ENCODE results near the gene MXRA5. TPM values are rescaled to one million over a fixed set of nuclear protein-coding genes. Genes with fewer than 3 reads are reported as not detected.
A peak's percentile ranks its signal among the peaks of the same experiment; 100 is the strongest.
"Not testable (repeated sequence)": the region's sequence is repeated elsewhere in the genome, so short reads cannot be mapped to it uniquely, and the experiment has no call there.

MXRA5 gene
- total and polyA plus RNA-seq, 3 experiments from 2014 or later: not detected

GRCh38 chrX:3351276-3351675 lies 4.8 kb upstream of the MXRA5 start:
- POLR2A ChIA-PET: no interaction called here
- no peaks in the 10 kb centered on the region for H3K36me3 Mint-ChIP-seq

GRCh38 chrX:3348191-3348590 lies 1.7 kb upstream of the MXRA5 start:
- Histone ChIP-seq H3K27me3 (ENCODE audit: insufficient read depth, low read length, poor library complexity, severe bottlenecking) (no peaks in the 10 kb centered on the region), H3K36me3 (ENCODE audit: insufficient read depth, low read length) (no peaks in the 10 kb centered on the region), H3K4me3 (ENCODE audit: low read length) (no peak overlapping the region), H3K27ac (ENCODE audit: low read depth, low read length) (no peak overlapping the region), H3K4me1 (ENCODE audit: insufficient read depth, low read length) (no peaks in the 10 kb centered on the region), H3K9me3 (ENCODE audit: low read length) (no peaks in the 10 kb centered on the region)
- no peak overlapping the region for H3K27ac Mint-ChIP-seq
- POLR2A ChIA-PET: no interaction called here
- CTCF ChIA-PET: no interaction called here
- H3K9me3 Mint-ChIP-seq: peaks cover 0 to 22% (median 7%) of the 10 kb centered on the region in 5 donors
- H3K4me3 Mint-ChIP-seq: no peak overlapping the region
- DNase-seq: no peak
- H3K4me1 Mint-ChIP-seq: no peaks in the 10 kb centered on the region
- H3K36me3 Mint-ChIP-seq: no peaks in the 10 kb centered on the region
- peaks cover 13 to 16% of the 10 kb centered on the region in 2 donors for H3K27me3 Mint-ChIP-seq

More at GRCh38 chrX:3351276-3351675, 4.8 kb upstream of the MXRA5 start:
- Histone ChIP-seq H3K4me1 (ENCODE audit: insufficient read depth, low read length) (no peaks in the 10 kb centered on the region), H3K9me3 (ENCODE audit: low read length) (no peaks in the 10 kb centered on the region), H3K36me3 (ENCODE audit: insufficient read depth, low read length) (no peaks in the 10 kb centered on the region), H3K27me3 (ENCODE audit: insufficient read depth, low read length, poor library complexity, severe bottlenecking) (no peaks in the 10 kb centered on the region), H3K27ac (ENCODE audit: low read depth, low read length) (no peak overlapping the region), H3K4me3 (ENCODE audit: low read length) (no peak overlapping the region)
- CTCF ChIA-PET: no interaction called here
- Mint-ChIP-seq H3K9me3 (peaks cover 0 to 11% (median 7%) of the 10 kb centered on the region in 5 donors), H3K27me3 (peaks cover 1 to 4% of the 10 kb centered on the region in 2 donors), H3K4me3 (no peak overlapping the region), H3K27ac (no peak overlapping the region), H3K4me1 (no peaks in the 10 kb centered on the region)
- DNase-seq: no peak

GRCh38 chrX:3345281-3346191 lies 916 bp downstream of the MXRA5 start:
- Mint-ChIP-seq H3K4me3 (no peak overlapping the region), H3K27ac (no peak overlapping the region), H3K9me3 (peaks cover 0 to 22% (median 7%) of the 10 kb centered on the region in 5 donors), H3K4me1 (no peaks in the 10 kb centered on the region), H3K27me3 (peaks cover 13 to 21% of the 10 kb centered on the region in 2 donors), H3K36me3 (no peaks in the 10 kb centered on the region)
- Histone ChIP-seq H3K4me3 (ENCODE audit: low read length) (no peak overlapping the region), H3K36me3 (ENCODE audit: insufficient read depth, low read length) (no peaks in the 10 kb centered on the region), H3K9me3 (ENCODE audit: low read length) (no peaks in the 10 kb centered on the region), H3K27me3 (ENCODE audit: insufficient read depth, low read length, poor library complexity, severe bottlenecking) (no peaks in the 10 kb centered on the region), H3K4me1 (ENCODE audit: insufficient read depth, low read length) (no peaks in the 10 kb centered on the region), H3K27ac (ENCODE audit: low read depth, low read length) (no peak overlapping the region)
- no peak for DNase-seq
- ChIA-PET CTCF (no interaction called here), POLR2A (no interaction called here)

- POLR2A ChIA-PET, H3K4me1 Mint-ChIP-seq, CTCF ChIA-PET: not testable (repeated sequence)
These were observed 2.9 kb downstream of the MXRA5 start for GRCh38 chrX:3343569-3343968.

GRCh38 chrX:3340016-3340415 lies 6.4 kb downstream of the MXRA5 start:
- Mint-ChIP-seq H3K36me3 (no peaks in the 10 kb centered on the region), H3K27ac (no peak overlapping the region), H3K4me1 (no peaks in the 10 kb centered on the region), H3K9me3 (peaks cover 0 to 11% (median 2%) of the 10 kb centered on the region in 5 donors), H3K4me3 (no peak overlapping the region), H3K27me3 (peaks cover 9 to 13% of the 10 kb centered on the region in 2 donors)
- DNase-seq: no peak
- Histone ChIP-seq H3K4me3 (ENCODE audit: low read length) (no peak overlapping the region), H3K36me3 (ENCODE audit: insufficient read depth, low read length) (no peaks in the 10 kb centered on the region), H3K27me3 (ENCODE audit: insufficient read depth, low read length, poor library complexity, severe bottlenecking) (no peaks in the 10 kb centered on the region), H3K9me3 (ENCODE audit: low read length) (no peaks in the 10 kb centered on the region), H3K27ac (ENCODE audit: low read depth, low read length) (no peak overlapping the region), H3K4me1 (ENCODE audit: insufficient read depth, low read length) (no peaks in the 10 kb centered on the region)
- ChIA-PET CTCF (no interaction called here), POLR2A (no interaction called here)

More at GRCh38 chrX:3343569-3343968, 2.9 kb downstream of the MXRA5 start:
- not testable (repeated sequence) for H3K36me3 ChIP-seq (ENCODE audit: insufficient read depth, low read length); H3K9me3 ChIP-seq (ENCODE audit: low read length); H3K27ac ChIP-seq (ENCODE audit: low read depth, low read length); H3K4me3 Mint-ChIP-seq; H3K4me3 ChIP-seq (ENCODE audit: low read length); H3K27me3 ChIP-seq (ENCODE audit: insufficient read depth, low read length, poor library complexity, severe bottlenecking); H3K27ac Mint-ChIP-seq; H3K4me1 ChIP-seq (ENCODE audit: insufficient read depth, low read length); DNase-seq; H3K36me3 Mint-ChIP-seq
- Mint-ChIP-seq H3K27me3 (peaks cover 12 to 21% of the 10 kb centered on the region in 2 donors), H3K9me3 (peaks cover 0 to 19% (median 4%) of the 10 kb centered on the region in 5 donors)

GRCh38 chrX:3326681-3327080 lies 19.8 kb downstream of the MXRA5 start:
- Mint-ChIP-seq H3K27ac (no peak overlapping the region), H3K36me3 (no peaks in the 10 kb centered on the region), H3K4me3 (no peak overlapping the region), H3K9me3 (peaks cover 0 to 6% (median 0%) of the 10 kb centered on the region in 5 donors), H3K4me1 (no peaks in the 10 kb centered on the region), H3K27me3 (no peaks in the 10 kb centered on the region)
- Histone ChIP-seq H3K27me3 (ENCODE audit: insufficient read depth, low read length, poor library complexity, severe bottlenecking) (no peaks in the 10 kb centered on the region), H3K4me3 (ENCODE audit: low read length) (no peak overlapping the region), H3K4me1 (ENCODE audit: insufficient read depth, low read length) (no peaks in the 10 kb centered on the region), H3K9me3 (ENCODE audit: low read length) (no peaks in the 10 kb centered on the region), H3K27ac (ENCODE audit: low read depth, low read length) (no peak overlapping the region), H3K36me3 (ENCODE audit: insufficient read depth, low read length) (no peaks in the 10 kb centered on the region)
- ChIA-PET CTCF (no interaction called here), POLR2A (no interaction called here)
- no peak for DNase-seq

GRCh38 chrX:3320471-3321046 lies 25.9 kb downstream of the MXRA5 start:
- Histone ChIP-seq H3K36me3 (ENCODE audit: insufficient read depth, low read length) (no peaks in the 10 kb centered on the region), H3K27me3 (ENCODE audit: insufficient read depth, low read length, poor library complexity, severe bottlenecking) (no peaks in the 10 kb centered on the region), H3K27ac (ENCODE audit: low read depth, low read length) (no peak overlapping the region), H3K9me3 (ENCODE audit: low read length) (no peaks in the 10 kb centered on the region), H3K4me3 (ENCODE audit: low read length) (no peak overlapping the region), H3K4me1 (ENCODE audit: insufficient read depth, low read length) (no peaks in the 10 kb centered on the region)
- H3K27me3 Mint-ChIP-seq: no peaks in the 10 kb centered on the region
- peak overlapping the region in 1 of 8 donors; percentile 86 for H3K27ac Mint-ChIP-seq
- no peaks in the 10 kb centered on the region for H3K4me1 Mint-ChIP-seq
- H3K9me3 Mint-ChIP-seq: peaks cover 0 to 4% (median 0%) of the 10 kb centered on the region in 5 donors
- no peaks in the 10 kb centered on the region for H3K36me3 Mint-ChIP-seq
- POLR2A ChIA-PET: no interaction called here
- CTCF ChIA-PET: no interaction called here
- DNase-seq: no peak
- H3K4me3 Mint-ChIP-seq: no peak overlapping the region

GRCh38 chrX:3317191-3317718 lies 29.2 kb downstream of the MXRA5 start:
- no peaks in the 10 kb centered on the region for H3K9me3 ChIP-seq (ENCODE audit: low read length)
- no peaks in the 10 kb centered on the region for H3K36me3 Mint-ChIP-seq
- no peak overlapping the region for H3K27ac ChIP-seq (ENCODE audit: low read depth, low read length)
- ChIA-PET POLR2A (no interaction called here), CTCF (no interaction called here)
- no peak overlapping the region for H3K4me3 ChIP-seq (ENCODE audit: low read length)
- H3K4me3 Mint-ChIP-seq: no peak overlapping the region
- H3K27ac Mint-ChIP-seq: no peak overlapping the region
- H3K27me3 Mint-ChIP-seq: peaks cover 0 to 1% of the 10 kb centered on the region in 2 donors
- H3K4me1 Mint-ChIP-seq: no peaks in the 10 kb centered on the region
- H3K9me3 Mint-ChIP-seq: peaks cover 0 to 5% (median 0%) of the 10 kb centered on the region in 5 donors
- no peaks in the 10 kb centered on the region for H3K27me3 ChIP-seq (ENCODE audit: insufficient read depth, low read length, poor library complexity, severe bottlenecking)
- H3K4me1 ChIP-seq (ENCODE audit: insufficient read depth, low read length): no peaks in the 10 kb centered on the region
- no peak for DNase-seq
- no peaks in the 10 kb centered on the region for H3K36me3 ChIP-seq (ENCODE audit: insufficient read depth, low read length)

Measured in CD8-positive, alpha-beta memory T cell (primary cell).